C4-2B (cell line): Measurements from ENCODE around the gene NEUROD1.

Experiments used
- CTCF ChIP-seq: fragments of 450-650 bp; conservative IDR thresholded peaks from 2 replicates; pipeline ENCODE4 v1.5.1; 2017; ENCODE audit warnings: mild to moderate bottlenecking
- ZFX ChIP-seq: fragments of 450-650 bp; IDR thresholded peaks from 2 replicates; pipeline ENCODE4 v1.6.1; 2017

GRCh38 chr2:181680055-181680936, at the start of gene NEUROD1:
- TF ChIP-seq CTCF = no peak
- no peak for TF ChIP-seq ZFX
